Superior temporal gyrus (tissue), 1 donor: ENCODE data around the gene B3GNT3.
"Not testable (repeated sequence)": the region's sequence is repeated elsewhere in the genome, so short reads cannot be mapped to it uniquely, and the experiment has no call there.

ENCODE experiments used
- DNase-seq: peaks from one replicate; pipeline ENCODE4 v3.0.0-alpha.2; 2016; ENCODE audit errors: extremely low spot score

The B3GNT3 gene

DNA sequence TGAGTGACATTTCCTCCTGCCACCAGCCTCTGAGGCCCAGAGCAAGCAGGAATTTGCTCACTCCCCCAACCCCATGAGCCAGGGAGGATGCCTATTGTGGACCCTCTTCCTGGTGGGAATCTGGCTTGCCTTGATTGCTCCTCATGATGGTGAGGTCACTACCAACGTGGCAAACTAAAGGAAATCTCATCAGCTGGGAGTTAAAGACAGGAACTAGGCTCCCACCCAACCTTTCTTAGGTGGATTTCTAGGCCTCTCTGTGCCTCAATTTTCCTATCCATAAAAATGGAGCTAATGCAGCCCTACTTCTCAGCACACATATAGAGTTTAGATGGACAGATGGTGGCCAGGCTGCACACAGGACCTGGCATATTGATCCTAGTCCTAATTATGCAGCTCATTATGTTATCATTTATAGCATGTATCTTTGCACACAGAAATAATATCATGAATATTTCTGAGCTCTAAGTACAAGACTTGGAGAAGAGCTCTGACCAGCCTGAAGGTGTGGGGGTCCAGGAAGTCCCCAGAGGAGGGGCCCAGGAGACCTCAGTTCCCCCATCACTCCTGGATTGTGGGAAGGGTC lies 2.0 kb downstream of the B3GNT3 start:
- no peak for DNase-seq

DNA sequence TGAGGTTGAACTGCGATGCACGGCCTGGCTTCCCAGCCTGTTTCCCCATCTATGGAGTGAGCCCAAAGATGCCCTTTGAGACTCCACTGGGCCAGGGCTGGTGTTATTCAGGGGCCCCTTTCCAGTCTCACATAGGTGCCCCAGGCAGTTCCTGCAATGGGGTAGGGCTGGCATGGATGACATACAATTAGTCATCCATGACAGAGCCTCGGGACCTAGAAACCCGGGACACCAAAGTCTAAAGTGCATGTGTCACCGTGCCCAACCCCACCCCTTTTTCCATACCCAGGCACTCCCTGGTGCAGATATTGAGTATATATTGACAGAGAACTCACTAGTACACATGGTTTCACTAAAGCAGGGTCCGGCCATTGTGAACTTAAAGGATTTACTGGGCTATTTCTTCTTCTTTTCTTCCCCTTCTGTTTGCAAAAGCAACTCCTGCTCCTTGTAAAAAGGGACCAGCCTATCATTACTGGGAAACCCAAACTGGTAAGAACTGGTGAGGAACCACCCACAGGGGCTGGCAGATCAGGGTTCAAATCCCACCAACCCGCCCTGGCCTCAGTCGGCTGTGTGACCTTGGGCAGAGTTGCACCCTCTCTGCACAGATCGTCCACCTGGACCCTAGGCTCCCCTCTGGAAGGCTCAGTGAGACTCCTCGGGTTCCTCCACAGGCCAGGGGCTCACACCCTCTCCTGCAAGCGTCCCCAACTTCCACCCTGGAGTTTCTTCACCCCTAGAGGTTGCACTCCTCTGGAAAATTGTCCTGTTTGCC lies 2.7 kb downstream of the B3GNT3 start:
- no peak for DNase-seq

DNA sequence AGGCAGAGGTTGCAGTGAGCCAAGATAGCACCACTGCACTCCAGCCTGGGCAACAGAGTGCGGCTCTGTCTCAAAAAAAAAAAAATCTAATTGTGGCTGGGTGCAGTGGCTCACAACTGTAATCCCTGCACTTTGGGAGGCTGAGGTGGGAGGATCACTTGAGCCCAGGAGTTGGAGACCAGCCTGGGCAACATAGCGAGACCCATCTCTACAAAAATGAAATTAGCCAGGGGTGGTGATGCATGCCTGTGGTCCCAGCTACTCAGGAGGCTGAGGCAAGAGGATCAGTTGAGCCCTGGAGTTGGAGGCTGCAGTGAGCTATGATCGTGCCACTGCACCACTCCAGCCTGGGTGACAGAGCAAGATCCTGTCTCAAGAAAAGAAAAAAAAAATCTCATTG lies 3.7 kb downstream of the B3GNT3 start:
- DNase-seq = not testable (repeated sequence)

DNA sequence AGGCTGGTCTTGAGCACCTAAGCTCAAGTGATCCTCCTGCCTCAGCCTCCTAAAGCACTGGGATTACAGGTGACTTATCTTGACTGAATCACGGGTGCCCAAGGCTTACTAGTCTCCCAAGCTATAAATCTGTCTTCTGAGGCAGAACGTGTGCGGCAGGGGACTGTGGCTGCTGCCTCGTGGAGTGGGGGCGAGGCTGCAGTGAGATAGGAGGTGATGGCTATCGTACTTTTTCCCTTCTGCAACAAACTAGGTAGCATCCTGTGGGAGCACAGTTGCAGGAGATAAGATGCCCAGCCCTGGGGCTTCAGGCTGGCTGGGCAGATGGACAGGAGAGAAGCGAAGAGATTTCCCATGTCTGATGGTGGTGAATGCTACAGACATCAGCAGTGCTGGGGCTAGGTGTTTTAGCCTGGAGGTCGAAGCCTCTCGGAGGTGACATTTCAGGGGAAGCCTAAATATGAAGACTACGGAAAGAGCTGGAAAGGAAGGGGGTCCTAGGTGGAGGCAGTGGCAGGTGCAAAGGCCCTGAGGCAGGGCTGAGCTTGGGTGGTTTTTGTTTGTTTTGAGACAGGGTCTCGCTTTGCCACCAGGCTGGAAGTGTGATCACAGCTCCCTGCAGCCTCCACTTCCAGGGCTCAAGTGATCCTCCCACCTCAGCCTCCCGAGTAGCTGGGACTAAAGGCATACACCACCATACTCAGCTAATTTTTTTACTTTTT lies 7.4 kb downstream of the B3GNT3 start:
- no peak for DNase-seq

DNA sequence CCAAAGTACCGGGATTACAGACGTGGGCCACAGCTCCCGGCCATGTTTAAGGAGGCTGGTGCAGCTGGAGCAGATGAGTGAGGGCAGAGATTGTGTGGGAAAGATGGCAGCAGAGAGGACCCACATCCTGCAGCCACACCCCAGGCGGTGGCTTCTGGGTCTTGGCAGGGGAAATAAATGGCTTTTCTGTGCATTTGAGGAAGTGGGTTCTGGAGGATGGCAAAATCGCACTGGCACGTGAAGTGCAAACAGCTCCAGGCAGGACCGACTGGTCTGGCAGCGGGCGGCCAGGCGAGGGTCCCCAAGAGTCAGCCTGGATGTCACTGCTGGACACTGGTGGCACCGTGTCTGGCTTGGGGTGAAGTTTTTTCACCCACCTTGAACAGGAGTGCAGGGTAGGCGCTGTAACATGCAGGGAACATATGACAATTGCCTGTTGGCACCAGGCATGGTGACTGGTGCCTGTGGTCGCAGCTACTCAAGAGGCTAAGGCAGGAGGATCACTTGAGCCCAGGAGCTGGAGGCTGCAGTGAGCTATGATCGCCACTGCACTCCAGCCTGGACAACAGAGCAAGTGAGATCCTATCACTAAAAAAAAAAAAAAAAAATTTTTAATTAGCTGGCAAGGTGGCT lies 8.4 kb downstream of the B3GNT3 start:
- no peak for DNase-seq

DNA sequence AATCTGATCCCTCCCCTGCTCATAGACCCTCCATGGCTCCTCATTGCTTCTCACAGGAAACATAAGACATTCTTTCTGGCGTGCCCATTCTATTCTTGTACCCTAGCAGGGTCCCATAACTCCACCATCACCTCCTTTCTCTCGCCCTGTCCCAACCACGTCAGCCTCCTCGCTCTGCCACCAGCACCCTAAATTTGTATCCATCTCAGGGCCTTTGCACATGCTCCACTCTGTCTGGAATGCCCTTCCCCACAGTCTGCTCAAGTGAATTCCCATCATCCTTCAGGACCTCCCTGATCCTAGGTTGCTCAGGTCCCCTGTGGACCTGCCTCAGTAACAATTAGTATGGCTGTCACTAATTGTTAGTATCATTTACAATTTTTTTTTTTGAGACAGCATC lies 10.5 kb downstream of the B3GNT3 start:
- DNase-seq = no peak

DNA sequence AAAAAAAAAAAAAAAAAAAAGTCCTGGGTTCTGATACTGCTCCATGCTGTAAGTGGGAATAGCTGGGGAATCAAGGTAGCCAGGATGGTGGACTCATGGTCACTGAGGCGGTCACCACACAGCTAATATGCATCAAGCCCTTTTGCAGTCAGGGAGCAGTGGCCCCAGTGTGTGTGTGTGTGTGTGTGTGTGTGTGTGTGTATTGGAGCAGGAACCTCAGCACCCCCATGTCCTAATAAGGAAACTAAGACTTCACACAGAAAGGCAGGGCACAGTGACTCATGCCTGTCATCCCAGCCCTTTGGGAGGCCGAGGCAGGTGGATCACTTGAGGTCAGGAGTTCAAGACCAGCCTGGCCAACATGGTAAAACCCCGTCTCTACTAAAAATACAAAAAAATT lies 12.0 kb downstream of the B3GNT3 start:
- DNase-seq = no peak

DNA sequence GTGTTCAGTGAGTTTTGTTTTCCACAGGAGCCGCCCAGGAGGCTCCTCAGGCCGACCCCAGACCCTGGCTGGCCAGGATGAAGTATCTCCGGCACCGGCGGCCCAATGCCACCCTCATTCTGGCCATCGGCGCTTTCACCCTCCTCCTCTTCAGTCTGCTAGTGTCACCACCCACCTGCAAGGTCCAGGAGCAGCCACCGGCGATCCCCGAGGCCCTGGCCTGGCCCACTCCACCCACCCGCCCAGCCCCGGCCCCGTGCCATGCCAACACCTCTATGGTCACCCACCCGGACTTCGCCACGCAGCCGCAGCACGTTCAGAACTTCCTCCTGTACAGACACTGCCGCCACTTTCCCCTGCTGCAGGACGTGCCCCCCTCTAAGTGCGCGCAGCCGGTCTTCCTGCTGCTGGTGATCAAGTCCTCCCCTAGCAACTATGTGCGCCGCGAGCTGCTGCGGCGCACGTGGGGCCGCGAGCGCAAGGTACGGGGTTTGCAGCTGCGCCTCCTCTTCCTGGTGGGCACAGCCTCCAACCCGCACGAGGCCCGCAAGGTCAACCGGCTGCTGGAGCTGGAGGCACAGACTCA lies 12.9 kb downstream of the B3GNT3 start:
- no peak for DNase-seq

DNA sequence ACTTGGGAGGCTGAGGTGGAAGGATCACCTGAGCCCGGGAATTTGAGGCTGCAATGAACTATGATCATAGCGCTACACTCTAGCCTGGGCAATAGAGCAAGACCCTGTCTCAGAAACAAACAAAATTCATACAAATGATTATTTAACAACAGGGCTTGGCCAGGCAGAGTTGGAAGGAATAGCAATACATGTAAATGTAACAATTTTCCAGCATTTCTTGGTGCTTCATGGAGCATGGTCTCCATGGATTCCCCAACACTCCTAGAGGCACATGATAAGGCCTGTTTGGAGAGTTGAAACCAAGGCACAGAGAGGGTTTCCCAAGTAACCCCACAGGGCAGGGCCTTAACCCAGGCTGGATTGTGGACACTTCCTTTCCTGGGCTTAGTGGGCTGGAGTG lies 16.2 kb downstream of the B3GNT3 start:
- no peak for DNase-seq

DNA sequence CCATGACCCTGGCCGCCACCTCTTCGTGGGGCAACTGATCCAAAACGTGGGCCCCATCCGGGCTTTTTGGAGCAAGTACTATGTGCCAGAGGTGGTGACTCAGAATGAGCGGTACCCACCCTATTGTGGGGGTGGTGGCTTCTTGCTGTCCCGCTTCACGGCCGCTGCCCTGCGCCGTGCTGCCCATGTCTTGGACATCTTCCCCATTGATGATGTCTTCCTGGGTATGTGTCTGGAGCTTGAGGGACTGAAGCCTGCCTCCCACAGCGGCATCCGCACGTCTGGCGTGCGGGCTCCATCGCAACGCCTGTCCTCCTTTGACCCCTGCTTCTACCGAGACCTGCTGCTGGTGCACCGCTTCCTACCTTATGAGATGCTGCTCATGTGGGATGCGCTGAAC lies 16.7 kb downstream of the B3GNT3 start:
- no peak for DNase-seq

DNA sequence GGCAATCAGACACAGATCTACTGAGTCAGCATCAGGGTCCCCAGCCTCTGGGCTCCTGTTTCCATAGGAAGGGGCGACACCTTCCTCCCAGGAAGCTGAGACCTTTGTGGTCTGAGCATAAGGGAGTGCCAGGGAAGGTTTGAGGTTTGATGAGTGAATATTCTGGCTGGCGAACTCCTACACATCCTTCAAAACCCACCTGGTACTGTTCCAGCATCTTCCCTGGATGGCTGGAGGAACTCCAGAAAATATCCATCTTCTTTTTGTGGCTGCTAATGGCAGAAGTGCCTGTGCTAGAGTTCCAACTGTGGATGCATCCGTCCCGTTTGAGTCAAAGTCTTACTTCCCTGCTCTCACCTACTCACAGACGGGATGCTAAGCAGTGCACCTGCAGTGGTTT lies 17.2 kb downstream of the B3GNT3 start:
- no peak for DNase-seq

DNA sequence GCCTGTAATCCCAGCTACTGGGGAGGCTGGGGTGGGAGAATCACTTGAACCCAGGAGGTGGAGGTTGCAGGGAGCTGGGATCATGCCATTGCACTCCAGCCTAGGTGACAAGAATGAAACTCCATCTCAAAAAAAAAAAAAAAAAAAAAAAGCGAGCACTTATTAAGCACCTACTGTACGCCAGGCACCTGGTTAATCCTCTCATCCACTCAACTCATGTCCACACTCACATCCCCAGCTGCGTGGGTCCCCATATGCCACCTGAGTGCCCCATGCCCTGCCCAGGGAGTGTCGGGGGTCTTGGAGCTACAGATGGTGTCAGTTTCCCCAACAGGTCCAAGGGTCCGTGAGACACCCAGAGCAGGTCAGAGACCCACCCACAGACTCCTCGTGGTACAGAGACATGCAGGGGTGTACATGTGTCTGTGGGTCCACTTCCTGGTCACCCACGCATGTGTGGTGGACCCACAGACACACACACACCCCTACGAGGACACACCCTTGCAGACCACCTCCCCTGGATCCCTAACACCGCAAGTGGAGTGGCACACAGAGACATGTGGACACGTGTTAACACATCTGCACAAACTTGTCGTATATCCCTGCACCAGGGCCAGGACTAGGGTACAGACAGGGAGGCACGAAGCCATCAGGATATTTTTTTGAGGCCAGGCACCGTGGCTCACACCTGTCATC lies 22.9 kb downstream of the B3GNT3 start:
- DNase-seq = no peak

DNA sequence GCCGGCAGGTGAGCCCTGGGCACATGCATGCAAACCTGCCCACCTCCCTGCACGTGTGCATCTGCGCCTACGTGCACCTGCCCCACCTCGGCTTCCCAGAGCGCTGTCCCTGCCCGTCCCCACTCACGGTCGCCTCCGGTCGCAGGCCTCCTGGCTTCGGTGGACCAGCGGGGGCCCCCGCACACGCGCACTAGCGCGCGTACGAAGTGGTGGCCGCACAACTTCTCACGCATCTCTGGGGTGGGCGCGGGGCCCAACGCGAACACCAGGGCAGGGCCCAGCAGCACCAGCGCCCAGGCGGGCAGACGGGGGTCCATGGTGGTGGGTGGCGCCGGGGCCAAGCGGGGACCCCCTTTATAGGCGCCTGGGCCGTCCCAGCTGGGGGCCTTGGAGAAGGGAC lies 26.3 kb downstream of the B3GNT3 start, which contains the start of gene INSL3:
INSL3 (minus strand) TSS at position 330 of the 400 bp plus-strand sequence; CDS start at position 317, 13 bp downstream.
- no peak for DNase-seq

DNA sequence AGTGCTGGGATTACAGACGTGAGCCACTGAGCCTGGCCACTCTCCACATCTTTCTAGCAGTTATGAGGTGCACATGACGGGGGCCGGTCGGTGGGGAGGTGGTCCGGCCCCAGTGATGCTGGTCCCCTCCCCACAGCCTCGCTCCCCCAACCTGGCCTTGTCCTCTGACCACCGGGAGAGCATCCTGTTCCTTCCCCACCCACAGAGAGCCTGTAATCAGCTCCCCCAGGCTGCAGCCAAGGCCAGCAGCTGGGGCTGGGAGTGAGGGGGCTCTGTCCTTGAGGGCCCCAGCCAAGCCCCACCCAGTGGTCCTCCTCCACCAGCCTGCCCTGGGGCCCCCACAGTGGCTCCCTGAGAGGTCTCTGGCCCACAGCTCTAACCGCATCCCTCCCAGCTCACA lies 29.4 kb downstream of the B3GNT3 start:
- DNase-seq = no peak

DNA sequence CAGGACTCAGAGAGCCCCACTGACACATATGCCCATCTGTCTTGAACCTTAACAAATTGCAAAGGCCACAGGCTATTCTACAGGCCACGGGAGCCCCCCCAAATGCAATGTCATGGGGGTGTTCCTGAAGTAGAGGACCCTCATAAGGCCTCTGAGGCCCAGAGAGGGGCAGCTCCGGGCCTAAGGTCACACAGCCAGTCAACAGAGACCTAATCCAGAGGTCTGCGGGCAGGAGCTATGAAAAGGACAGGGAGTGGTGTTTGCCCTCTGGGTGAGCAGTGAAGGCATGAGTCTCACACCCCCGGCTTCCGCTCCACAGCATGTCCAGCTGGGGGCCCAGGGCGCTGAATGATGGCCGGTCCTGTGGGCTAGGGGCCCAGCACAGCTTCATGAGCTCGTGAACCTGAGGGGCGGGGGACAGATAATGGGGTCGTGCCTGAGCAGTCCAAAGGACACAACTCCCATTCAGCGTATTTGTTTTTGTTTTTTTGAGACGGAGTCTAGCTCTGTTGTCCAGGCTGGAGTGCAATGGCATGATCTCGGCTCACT lies 31.6 kb downstream of the B3GNT3 start:
- DNase-seq = no peak

DNA sequence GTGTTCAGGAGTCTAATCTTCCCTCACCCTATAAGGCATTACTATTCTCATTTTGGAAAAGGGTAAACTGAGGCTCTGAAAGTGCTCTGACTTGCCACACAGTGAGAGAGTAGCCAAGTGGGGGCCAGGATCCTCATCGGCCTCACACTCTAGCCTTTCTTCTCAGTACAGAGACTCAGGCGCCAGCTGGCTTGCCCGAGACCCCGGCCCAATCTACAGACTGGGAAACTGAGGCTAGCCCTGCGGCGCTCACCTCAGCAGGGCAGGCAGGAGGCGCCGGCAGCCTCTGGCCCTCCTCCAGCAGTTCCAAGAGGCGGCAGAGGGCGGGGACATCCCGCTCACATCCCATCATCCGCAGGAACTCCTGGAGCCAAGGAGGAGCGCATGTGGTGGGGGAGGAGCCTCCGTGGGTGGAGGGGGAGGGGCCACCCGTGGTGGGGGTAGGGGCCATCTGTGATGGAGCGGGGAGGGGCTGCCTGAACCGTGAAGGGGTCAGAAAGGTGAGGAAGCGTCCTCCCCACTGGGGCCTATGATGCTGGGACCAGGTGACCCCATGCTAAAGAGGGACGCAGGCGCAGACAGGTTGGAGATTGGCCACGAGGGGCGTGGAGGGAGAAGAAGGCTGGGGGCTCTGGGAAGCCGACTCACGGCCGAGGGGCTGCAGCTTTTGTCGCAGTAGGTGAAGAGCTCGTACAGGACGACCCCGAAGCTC lies 35.1 kb downstream of the B3GNT3 start:
- peak; percentile 16 for DNase-seq

DNA sequence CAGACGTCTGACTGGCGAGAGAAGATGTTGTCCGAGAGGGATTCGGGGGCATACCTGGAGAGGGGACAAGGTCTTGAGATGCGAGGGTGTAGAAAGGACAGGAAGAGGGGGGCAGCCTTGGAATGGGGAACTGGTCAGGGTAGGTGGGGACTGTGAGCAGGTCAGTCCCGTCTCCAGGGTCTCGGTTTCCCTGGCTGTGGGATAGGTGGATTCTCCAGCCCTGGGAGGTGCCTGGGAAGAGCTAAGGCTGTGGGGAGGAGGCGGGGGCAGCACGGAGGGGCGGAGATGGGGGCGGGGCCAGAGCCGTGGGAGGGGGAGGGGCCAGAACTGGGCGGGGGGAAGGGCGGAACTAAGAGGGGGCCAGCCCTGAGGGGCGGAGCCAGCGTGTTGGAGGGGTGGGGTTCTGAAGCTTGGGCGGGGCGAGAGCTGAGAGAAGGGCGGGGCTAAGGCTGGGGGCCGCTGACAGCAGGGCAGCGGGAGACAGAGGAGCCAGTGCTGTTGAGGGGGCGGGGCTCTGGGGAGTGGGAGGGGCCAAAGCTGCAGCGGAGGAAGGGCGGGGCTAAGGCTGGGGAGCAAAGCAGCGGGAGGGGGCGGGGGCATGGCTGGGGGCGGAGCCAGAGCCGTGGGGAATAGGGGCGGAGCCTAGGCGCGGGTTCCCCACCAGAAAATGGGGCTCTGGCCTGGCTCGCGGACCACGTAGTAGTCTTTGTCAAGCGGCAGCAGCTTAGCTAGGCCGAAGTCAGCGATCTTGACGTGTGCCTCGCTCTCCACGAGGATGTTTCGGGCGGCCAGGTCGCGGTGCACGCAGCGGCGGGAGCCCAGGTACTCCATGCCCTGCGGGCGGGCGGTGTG lies 35.9 kb downstream of the B3GNT3 start:
- DNase-seq = peak; percentile 23

DNA sequence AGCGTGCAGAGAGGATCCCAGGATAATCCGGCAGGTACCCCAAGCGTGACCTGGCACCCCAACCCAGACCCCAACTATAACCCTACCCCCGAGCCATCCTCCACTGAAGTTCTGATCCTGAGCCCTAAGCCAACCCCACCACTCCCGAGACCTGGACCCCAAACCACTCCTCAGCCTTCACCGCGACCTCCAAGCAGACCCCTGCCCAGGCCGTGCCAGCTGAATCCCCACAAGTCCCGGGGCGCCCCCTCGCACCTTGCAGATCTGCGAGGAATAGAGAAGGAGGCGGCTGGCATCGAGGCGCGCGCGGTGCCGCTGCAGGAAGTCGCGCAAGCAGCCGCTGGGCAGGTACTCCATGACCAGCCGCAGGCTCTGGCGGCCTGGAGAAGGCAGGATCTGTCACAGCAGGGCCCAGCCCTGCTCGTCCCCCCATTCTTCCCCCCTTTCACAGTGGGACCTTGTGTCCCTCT lies 36.5 kb downstream of the B3GNT3 start:
- no peak for DNase-seq

DNA sequence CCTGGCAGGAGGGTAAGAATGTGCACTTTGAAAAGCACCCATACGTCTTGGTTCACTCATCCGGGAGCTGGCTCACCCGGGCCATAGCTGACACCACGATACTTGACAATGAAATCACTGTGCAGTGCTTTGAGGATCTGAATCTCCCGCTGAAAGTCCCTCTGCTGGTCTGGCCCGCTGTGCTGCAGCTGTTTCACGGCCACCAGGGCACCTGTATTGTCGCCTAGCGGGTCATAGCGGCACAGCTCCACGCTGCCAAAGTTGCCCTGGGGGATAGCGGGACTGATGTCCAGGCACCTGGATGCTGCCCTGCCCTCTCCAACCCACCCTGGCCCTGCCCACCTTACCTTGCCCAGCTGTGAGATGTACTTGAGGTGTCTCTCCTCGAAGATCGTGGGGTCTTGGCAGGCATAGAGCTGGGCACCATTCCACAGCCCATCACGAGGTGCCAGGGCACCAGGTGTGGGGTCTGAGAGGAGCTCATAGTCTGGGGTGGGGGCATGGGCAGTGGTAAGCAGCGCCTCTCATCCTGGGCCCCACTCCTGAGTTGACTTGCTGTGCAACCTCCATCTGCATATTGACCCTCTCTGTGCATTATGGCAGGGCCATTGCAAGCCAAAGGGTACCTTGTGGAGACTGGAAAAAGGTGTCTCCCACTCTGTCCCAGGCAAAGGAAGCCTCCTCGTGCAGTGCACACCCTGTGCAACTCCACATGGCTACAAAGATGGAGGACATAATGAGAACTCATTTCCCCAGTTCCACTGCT lies 37.7 kb downstream of the B3GNT3 start:
- no peak for DNase-seq
